Measurements from ENCODE around the gene BUB1B.

BUB1B gene

GRCh38 chr15:40257656-40258450, 97.0 kb downstream of the BUB1B start:
- no peak for DNase-seq

- DNase-seq = no peak
Observed at GRCh38 chr15:40258544-40258943, 97.7 kb downstream of the BUB1B start.

- no peak for DNase-seq
Observed at GRCh38 chr15:40259021-40259420, 98.2 kb downstream of the BUB1B start.

GRCh38 chr15:40263024-40263754, 102.3 kb downstream of the BUB1B start:
- DNase-seq = no peak

GRCh38 chr15:40264321-40265153, 103.7 kb downstream of the BUB1B start:
- DNase-seq = no peak

GRCh38 chr15:40265355-40265754, 104.5 kb downstream of the BUB1B start:
- DNase-seq = no peak

GRCh38 chr15:40265875-40266274, 105.0 kb downstream of the BUB1B start:
- no peak for DNase-seq

- DNase-seq = no peak
Observed at GRCh38 chr15:40266828-40267304, 106.0 kb downstream of the BUB1B start.

- DNase-seq = no peak
Observed at GRCh38 chr15:40267670-40268069, 106.8 kb downstream of the BUB1B start.

GRCh38 chr15:40269604-40270003, 108.7 kb downstream of the BUB1B start:
- no peak for DNase-seq

GRCh38 chr15:40270246-40270995, 109.6 kb downstream of the BUB1B start:
- no peak for DNase-seq
